Chondrocyte (in vitro differentiated cells): Measurements from ENCODE around the gene BANP. TPM values are rescaled to one million over a fixed set of nuclear protein-coding genes. Genes with fewer than 3 reads are reported as not detected.

Source experiments
- DNase-seq: peaks from one replicate; pipeline ENCODE4 v3.0.0; 2021; ENCODE audit warnings: mixed read lengths, low spot score
- H3K27ac Mint-ChIP-seq: one replicate; pipeline ENCODE4 v1.8.0; 2021; ENCODE audit warnings: mild to moderate bottlenecking, moderate library complexity, mixed read lengths; ENCODE audit not compliant: unreplicated experiment
- H3K27me3 Mint-ChIP-seq: 2 replicates; pipeline ENCODE4 v1.8.0; 2021; ENCODE audit warnings: low read depth, mixed read lengths
- H3K36me3 Mint-ChIP-seq: 2 replicates; pipeline ENCODE4 v1.8.0; 2021; ENCODE audit warnings: low read depth, mixed read lengths
- H3K4me1 Mint-ChIP-seq: 2 replicates; pipeline ENCODE4 v1.8.0; 2021; ENCODE audit warnings: low read depth, mild to moderate bottlenecking, mixed read lengths
- H3K4me3 Mint-ChIP-seq: one replicate; pipeline ENCODE4 v1.8.0; 2021; ENCODE audit warnings: mild to moderate bottlenecking, moderate library complexity, mixed read lengths; ENCODE audit not compliant: unreplicated experiment
- H3K9me3 Mint-ChIP-seq: 2 replicates; pipeline ENCODE4 v1.8.0; 2021; ENCODE audit warnings: low read depth, mixed read lengths
- total RNA-seq: library from RNA; stranded (reverse); gene quantifications from 3 replicates; pipeline ENCODE4 v1.2.1, GENCODE V29; 2021
- TF ChIP-seq, protein P1 (sequence below): fragments of 200-600 bp; sonication (generic); IDR thresholded peaks from 2 replicates; pipeline ENCODE4 v1.5.0; 2021; ENCODE audit warnings: antibody characterized with exemption, mild to moderate bottlenecking, moderate library complexity

Gene BANP
- total RNA-seq, 1 donor from 2014 or later: 15.0 TPM

DNA sequence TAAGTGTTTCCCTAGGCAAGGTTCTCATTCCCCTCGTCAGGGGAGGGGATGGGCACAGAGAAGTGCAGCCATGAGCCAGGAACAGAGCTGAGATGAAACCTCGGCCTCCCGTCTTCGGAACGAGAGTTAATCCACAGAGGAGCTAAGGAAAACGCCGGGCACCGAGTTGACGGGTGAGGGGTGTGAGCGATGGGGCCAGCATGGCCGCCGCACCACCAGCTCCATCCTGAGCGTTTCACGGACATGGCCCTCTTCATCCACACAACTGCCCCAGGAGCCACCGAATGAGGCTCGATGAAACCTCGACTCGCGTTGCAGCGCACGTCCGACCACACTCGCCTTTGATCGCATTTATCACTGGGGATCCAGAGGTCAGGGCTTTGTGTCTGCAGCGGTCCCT lies 36.4 kb upstream of the BANP start:
- no peaks in the 10 kb centered on the region for H3K9me3 Mint-ChIP-seq
- H3K36me3 Mint-ChIP-seq: no peaks in the 10 kb centered on the region
- TF ChIP-seq, protein P1, sequence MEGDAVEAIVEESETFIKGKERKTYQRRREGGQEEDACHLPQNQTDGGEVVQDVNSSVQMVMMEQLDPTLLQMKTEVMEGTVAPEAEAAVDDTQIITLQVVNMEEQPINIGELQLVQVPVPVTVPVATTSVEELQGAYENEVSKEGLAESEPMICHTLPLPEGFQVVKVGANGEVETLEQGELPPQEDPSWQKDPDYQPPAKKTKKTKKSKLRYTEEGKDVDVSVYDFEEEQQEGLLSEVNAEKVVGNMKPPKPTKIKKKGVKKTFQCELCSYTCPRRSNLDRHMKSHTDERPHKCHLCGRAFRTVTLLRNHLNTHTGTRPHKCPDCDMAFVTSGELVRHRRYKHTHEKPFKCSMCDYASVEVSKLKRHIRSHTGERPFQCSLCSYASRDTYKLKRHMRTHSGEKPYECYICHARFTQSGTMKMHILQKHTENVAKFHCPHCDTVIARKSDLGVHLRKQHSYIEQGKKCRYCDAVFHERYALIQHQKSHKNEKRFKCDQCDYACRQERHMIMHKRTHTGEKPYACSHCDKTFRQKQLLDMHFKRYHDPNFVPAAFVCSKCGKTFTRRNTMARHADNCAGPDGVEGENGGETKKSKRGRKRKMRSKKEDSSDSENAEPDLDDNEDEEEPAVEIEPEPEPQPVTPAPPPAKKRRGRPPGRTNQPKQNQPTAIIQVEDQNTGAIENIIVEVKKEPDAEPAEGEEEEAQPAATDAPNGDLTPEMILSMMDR: no peak
- H3K27me3 Mint-ChIP-seq: peaks cover 25% of the 10 kb centered on the region
- DNase-seq: no peak
- H3K4me3 Mint-ChIP-seq: no peak overlapping the region
- H3K27ac Mint-ChIP-seq: no peak overlapping the region
- no peaks in the 10 kb centered on the region for H3K4me1 Mint-ChIP-seq

DNA sequence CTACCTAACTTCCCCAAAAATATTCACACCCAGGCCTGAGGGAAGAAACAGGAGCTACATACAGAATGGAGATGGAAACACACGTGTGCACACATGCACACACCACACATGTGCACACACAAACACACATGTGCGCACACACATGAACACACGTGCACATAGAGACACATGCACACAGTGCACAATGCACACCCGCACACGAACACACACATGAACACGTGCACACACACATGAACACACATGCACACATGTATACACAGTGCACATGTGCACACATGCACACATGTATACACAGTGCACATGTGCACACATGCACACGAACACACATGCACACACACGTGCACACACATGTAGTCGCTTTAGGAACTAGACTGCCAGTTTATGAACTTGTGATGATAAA lies 33.7 kb upstream of the BANP start:
- Mint-ChIP-seq H3K9me3 (no peaks in the 10 kb centered on the region), H3K4me1 (no peaks in the 10 kb centered on the region), H3K4me3 (no peak overlapping the region), H3K27me3 (peaks cover 22% of the 10 kb centered on the region), H3K36me3 (no peaks in the 10 kb centered on the region), H3K27ac (no peak overlapping the region)
- DNase-seq: no peak
- TF ChIP-seq, protein P1: no peak

DNA sequence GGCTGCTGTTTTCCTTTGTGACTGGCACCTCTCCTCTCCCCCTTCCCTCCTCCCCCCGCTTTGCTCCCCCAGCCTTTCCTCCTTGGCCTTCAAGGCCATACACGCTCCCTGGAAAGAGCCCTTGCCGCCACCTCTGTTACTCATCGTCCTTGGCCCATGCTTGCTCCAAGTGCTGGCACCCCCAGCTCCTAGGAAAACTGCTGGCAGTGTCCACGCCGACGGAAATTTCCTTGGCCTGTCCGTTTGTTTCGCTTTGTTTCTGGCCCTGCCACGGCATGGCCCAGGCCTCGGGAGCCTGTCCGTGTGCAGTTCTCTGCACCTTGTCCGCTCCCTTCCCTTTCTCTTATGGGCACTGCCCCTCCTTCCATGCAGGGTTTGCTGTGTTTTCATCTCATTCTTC lies 32.9 kb upstream of the BANP start:
- Mint-ChIP-seq H3K36me3 (no peaks in the 10 kb centered on the region), H3K27ac (no peak overlapping the region), H3K9me3 (no peaks in the 10 kb centered on the region), H3K4me3 (no peak overlapping the region), H3K27me3 (peaks cover 18% of the 10 kb centered on the region), H3K4me1 (no peaks in the 10 kb centered on the region)
- TF ChIP-seq, protein P1: no peak
- no peak for DNase-seq

DNA sequence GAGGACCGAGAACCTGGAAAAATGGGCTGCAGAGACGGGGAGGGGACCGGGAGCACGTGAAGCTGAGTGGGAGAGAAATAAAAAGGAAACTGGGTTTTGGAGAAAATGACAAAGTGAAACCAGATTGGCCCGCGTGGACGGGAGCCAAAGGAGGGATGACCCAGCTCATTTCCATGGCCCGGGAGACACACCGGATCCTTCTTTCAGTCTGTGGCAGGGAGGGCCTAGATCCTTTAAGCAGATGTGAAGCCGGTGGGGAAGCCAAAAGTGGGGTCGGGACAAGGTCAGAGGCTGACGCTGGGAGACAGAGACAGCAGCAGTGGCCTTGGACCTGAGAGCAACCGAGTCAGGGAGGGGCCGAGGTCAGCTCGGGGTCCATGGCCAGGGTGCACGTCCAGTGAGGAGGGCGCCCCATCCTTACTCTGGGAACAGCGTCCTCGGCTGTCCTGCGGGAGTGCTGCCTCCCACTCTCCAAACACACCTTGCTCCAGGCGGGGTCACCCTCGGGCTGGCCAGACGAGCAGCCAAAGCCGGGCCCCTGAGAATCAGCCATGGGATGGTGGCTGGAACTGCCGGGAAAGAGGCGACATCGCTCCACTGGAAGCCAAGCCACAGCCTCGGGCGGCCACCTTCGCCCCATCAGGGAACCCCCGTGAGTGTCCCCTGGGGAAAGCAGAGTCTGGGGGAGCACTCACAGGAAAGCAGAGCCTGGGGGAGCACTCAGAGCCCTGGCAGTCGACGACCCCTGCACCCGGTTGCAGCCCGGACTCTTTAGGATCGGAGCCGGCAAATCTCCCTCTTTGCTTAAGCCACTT lies 32.2 kb upstream of the BANP start:
- Mint-ChIP-seq H3K27ac (no peak overlapping the region), H3K27me3 (peaks cover 11% of the 10 kb centered on the region), H3K36me3 (no peaks in the 10 kb centered on the region), H3K4me3 (no peak overlapping the region), H3K4me1 (no peaks in the 10 kb centered on the region), H3K9me3 (no peaks in the 10 kb centered on the region)
- DNase-seq: no peak
- TF ChIP-seq, protein P1: no peak

DNA sequence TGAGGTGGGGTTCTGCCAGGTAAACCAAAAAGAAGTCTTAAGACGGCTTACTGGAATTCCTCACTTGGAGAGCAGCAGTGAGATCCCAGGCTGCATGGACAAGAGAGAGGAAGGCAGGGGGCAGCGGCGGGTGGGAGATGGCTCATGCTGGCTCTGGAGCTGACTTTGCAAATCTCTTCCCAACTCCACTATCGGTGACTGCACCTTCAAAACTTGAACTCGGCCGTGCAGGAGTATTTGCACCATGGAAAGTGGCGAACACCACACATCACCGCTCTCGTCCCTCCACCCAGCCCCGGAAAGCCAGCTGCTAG lies 31.6 kb upstream of the BANP start:
- no peak for DNase-seq
- TF ChIP-seq, protein P1: no peak
- Mint-ChIP-seq H3K9me3 (no peaks in the 10 kb centered on the region), H3K4me1 (no peaks in the 10 kb centered on the region), H3K4me3 (no peak overlapping the region), H3K27me3 (peaks cover 9% of the 10 kb centered on the region), H3K36me3 (no peaks in the 10 kb centered on the region), H3K27ac (no peak overlapping the region)
